ENCODE results near the gene PNMA5. TPM values are rescaled to one million over a fixed set of nuclear protein-coding genes. Genes with fewer than 3 reads are reported as not detected.

Gene PNMA5
- total RNA-seq, 2 experiments from 2014 or later, result 0.20 TPM; not detected in 1

DNA sequence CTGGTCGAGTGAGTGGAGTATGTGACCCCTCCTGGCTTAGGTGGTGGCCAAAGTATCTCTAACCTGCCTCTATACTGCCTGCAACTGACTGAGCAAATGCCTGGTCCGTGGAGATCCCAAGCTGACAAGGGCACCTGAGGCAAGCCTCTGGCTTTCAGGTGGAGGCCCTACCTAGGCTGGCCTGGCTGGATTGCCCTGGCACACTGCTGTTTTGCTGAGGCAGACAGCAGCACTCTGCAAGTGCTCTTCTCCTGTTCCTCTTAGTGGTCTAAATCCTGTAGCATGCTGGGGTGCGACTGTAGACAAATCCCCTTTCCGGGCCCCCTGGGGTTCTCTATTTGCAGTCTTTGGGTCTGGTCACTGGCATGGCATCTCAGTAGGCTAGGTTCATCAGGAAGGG, 44.8 kb downstream of the PNMA5 start:
- H3K27ac Mint-ChIP-seq, result no peak overlapping the region
- no peaks in the 10 kb centered on the region for H3K4me1 Mint-ChIP-seq (ENCODE audit: low read depth)
- POLR2A ChIA-PET, result no interaction called here
- H3K27me3 Mint-ChIP-seq, result no peaks in the 10 kb centered on the region
- peaks cover 29% of the 10 kb centered on the region for H3K36me3 Mint-ChIP-seq (ENCODE audit: low read depth)
- DNase-seq, result no peak
- Histone ChIP-seq H3K36me3 (ENCODE audit: insufficient read depth, low read length) (peaks cover 3% of the 10 kb centered on the region), H3K27ac (ENCODE audit: low read depth in 1 of 2, low read length in 2 of 2) (no peak overlapping the region), H3K27me3 (ENCODE audit: control insufficient read depth in 1 of 2, insufficient read depth in 2 of 2, low read length in 2 of 2) (no peaks in the 10 kb centered on the region), H3K4me1 (ENCODE audit: insufficient read depth, low read length) (no peaks in the 10 kb centered on the region), H3K9me3 (ENCODE audit: control insufficient read depth in 1 of 2, insufficient read depth in 1 of 2, low read length in 2 of 2) (no peaks in the 10 kb centered on the region), H3K4me3 (ENCODE audit: low read length) (no peak overlapping the region)
- ATAC-seq (ENCODE audit: poor library complexity), result no peak
- no peak overlapping the region for H3K4me3 Mint-ChIP-seq
- TF ChIP-seq, protein P1, sequence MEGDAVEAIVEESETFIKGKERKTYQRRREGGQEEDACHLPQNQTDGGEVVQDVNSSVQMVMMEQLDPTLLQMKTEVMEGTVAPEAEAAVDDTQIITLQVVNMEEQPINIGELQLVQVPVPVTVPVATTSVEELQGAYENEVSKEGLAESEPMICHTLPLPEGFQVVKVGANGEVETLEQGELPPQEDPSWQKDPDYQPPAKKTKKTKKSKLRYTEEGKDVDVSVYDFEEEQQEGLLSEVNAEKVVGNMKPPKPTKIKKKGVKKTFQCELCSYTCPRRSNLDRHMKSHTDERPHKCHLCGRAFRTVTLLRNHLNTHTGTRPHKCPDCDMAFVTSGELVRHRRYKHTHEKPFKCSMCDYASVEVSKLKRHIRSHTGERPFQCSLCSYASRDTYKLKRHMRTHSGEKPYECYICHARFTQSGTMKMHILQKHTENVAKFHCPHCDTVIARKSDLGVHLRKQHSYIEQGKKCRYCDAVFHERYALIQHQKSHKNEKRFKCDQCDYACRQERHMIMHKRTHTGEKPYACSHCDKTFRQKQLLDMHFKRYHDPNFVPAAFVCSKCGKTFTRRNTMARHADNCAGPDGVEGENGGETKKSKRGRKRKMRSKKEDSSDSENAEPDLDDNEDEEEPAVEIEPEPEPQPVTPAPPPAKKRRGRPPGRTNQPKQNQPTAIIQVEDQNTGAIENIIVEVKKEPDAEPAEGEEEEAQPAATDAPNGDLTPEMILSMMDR (IDR thresholded peaks at IDR 0.05), result no peak
- intact Hi-C loops (cut with DNase I, micrococcal nuclease), result no loop called here
- no peaks in the 10 kb centered on the region for H3K9me3 Mint-ChIP-seq
- CTCF ChIA-PET, result no interaction called here

DNA sequence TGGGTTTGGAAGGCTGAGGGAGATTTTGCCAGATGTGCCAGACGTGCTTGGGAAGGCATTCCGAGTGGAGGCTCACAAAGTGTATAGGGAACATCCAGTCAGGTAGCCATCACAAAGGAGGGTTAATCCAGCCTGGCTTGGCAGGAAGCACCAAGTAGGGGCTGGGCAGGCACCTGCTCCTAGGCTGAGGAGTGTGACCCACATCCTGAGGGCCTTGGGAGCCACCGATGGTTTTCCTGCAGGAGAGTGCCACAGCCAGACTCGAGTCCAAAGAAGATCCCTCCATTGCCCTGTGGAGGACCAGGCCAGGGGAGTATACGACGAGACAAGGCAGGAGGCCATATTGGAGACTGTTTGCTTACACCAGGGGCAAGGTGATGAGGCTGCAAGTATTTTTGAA, 47.2 kb downstream of the PNMA5 start:
- H3K4me1 Mint-ChIP-seq (ENCODE audit: low read depth), result peaks cover 4% of the 10 kb centered on the region
- no peak for ATAC-seq (ENCODE audit: poor library complexity)
- TF ChIP-seq, protein P1 (IDR thresholded peaks at IDR 0.05), result no peak

DNA sequence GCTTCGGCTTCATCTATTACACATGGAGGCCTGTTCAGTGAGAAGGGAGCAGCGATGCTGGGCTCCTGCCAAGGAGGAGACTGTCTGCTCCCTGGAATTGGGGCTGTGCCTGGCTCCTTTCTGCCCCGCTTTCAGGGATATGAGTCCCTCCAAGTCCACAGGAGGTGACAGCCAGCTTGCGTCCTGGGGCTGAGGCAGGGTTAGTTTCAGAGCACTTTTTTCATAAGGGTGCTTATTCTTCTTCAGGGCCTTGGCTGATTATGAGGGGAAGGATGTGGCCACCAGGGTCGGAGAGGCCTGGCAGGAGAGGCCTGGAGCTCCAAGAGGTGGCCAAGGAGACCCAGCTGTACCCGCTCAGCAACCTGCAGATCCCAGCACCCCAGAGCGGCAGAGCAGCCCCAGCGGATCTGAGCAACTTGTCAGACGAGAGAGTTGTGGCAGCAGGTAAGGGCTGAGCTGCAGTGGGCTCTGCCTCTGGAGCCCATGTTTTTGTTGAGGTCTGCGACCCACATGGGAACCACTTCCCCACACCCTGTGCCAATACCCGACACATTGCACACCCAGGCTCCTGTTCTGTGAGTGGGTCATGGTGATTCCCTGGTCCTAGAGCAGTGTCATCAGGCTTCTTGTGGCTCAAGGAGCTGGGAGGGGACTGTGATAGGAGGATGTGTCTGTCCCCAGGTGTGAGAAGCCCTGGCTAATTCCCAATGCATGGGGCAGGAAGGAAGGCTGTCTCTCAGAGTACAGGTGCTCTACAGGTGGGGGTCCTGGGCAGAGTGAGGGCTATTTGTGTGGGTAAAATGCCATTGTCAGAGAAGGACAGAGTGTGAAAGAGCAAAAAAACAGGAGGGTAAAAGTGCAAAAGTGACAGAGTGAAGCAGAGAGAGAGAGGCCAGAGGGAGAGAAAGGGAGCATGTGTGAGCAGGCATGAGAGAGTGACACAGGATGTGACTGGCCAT, 48.6 kb downstream of the PNMA5 start:
- H3K9me3 ChIP-seq (ENCODE audit: control insufficient read depth in 1 of 2, insufficient read depth in 1 of 2, low read length in 2 of 2), result no peaks in the 10 kb centered on the region
- H3K27ac ChIP-seq (ENCODE audit: low read depth in 1 of 2, low read length in 2 of 2), result no peak overlapping the region
- Mint-ChIP-seq H3K36me3 (ENCODE audit: low read depth) (peaks cover 24% of the 10 kb centered on the region), H3K4me3 (no peak overlapping the region), H3K9me3 (no peaks in the 10 kb centered on the region), H3K27ac (no peak overlapping the region), H3K27me3 (no peaks in the 10 kb centered on the region), H3K4me1 (ENCODE audit: low read depth) (peaks cover 9% of the 10 kb centered on the region)
- ATAC-seq (ENCODE audit: poor library complexity) (no peak), DNase-seq (no peak)
- peaks cover 14% of the 10 kb centered on the region for H3K4me1 ChIP-seq (ENCODE audit: insufficient read depth, low read length)
- H3K36me3 ChIP-seq (ENCODE audit: insufficient read depth, low read length), result peaks cover 3% of the 10 kb centered on the region
- TF ChIP-seq, protein P1 (IDR thresholded peaks at IDR 0.05), result no peak
- H3K4me3 ChIP-seq (ENCODE audit: low read length), result no peak overlapping the region
- intact Hi-C loops (cut with DNase I, micrococcal nuclease), result no loop called here
- POLR2A ChIA-PET, result no interaction called here
- H3K27me3 ChIP-seq (ENCODE audit: control insufficient read depth in 1 of 2, insufficient read depth in 2 of 2, low read length in 2 of 2), result no peaks in the 10 kb centered on the region
- CTCF ChIA-PET, result no interaction called here

More for the DNA sequence above, 47.2 kb downstream of the PNMA5 start:
- no peaks in the 10 kb centered on the region for H3K27me3 Mint-ChIP-seq
- Histone ChIP-seq H3K27ac (ENCODE audit: low read depth in 1 of 2, low read length in 2 of 2) (no peak overlapping the region), H3K27me3 (ENCODE audit: control insufficient read depth in 1 of 2, insufficient read depth in 2 of 2, low read length in 2 of 2) (no peaks in the 10 kb centered on the region), H3K9me3 (ENCODE audit: control insufficient read depth in 1 of 2, insufficient read depth in 1 of 2, low read length in 2 of 2) (no peaks in the 10 kb centered on the region), H3K36me3 (ENCODE audit: insufficient read depth, low read length) (peaks cover 3% of the 10 kb centered on the region), H3K4me3 (ENCODE audit: low read length) (no peak overlapping the region), H3K4me1 (ENCODE audit: insufficient read depth, low read length) (peaks cover 7% of the 10 kb centered on the region)
- intact Hi-C loops (cut with DNase I, micrococcal nuclease), result no loop called here
- ChIA-PET POLR2A (no interaction called here), CTCF (no interaction called here)
- no peaks in the 10 kb centered on the region for H3K9me3 Mint-ChIP-seq
- no peak overlapping the region for H3K4me3 Mint-ChIP-seq
- no peak overlapping the region for H3K27ac Mint-ChIP-seq
- H3K36me3 Mint-ChIP-seq (ENCODE audit: low read depth), result peaks cover 24% of the 10 kb centered on the region
- no peak for DNase-seq
